Measurements from ENCODE around the gene RHOXF2B.
"Not testable (repeated sequence)": the region's sequence is repeated elsewhere in the genome, so short reads cannot be mapped to it uniquely, and the experiment has no call there.

Gene RHOXF2B

DNA sequence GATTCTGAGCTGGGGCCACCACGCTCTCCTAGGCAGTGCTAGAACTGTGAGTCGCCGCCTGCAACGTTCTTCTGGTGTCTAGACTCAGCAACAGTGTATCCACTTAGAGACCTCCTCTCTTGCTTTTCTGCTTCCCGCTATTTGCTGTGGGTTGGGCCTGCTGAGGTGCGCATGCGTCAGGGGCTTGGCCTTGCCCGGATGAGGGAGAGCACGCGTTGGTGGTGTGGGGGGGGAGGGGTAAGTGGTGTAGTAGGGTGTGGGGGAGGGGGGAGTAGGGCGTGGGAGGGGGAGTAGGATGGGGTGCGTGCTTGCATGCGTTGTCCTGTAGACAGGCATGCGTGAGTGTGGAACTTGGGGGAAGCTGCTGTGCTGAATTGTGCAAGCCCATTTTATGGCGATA, at the start of gene RHOXF2B:
TSS of gene RHOXF2B (minus strand) at position 101 of the 400 bp plus-strand sequence. CDS start 138 bp downstream, outside the sequence.
- DNase-seq = not testable (repeated sequence)

GRCh38 chrX:120125444-120125843, 48.0 kb upstream of the RHOXF2B start:
- no peak for DNase-seq

GRCh38 chrX:120120223-120120622, 42.7 kb upstream of the RHOXF2B start:
- DNase-seq = no peak

GRCh38 chrX:120115438-120115963, 38.0 kb upstream of the RHOXF2B start, which contains the start of gene RHOXF1:
TSS of gene RHOXF1 (minus strand) at chrX:120115913. CDS start at chrX:120115862, 51 bp downstream.
- no peak for DNase-seq

DNA sequence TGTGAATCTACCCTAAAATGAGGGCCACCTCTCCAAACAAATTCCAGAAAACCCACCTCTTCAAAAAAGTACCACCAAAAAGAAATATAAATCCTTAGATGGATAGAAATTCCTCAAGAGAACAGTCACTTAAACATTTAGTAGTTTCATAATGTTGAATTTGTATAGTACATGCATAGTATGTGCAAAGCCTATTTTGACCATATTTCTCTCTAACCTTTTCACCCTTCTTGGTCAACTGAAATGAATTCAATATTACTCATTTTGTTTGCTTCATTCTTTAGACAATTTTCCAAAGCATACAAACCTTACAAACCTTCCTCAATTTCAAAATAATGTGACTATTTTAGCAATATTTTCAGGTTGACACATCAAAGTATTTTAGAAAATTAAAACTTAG, 34.1 kb upstream of the RHOXF2B start:
- no peak for DNase-seq

DNA sequence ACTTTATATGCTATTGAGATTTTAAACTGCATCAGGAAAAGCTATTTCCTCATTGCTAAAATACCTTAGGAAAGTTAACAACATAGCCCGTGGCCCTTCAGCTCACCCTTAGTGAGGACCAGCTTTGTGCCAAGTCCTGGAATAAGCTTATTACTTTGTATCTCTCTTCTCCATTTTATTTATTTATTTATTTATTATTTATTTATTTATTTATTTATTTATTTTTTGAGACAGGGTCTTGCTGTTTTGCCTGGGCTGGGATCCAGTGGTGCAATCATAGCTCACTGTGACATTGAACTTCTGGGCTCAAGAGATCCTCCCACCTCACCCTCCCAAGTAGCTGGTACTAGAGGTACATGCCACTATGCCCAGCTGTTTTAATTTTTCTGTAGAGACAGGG, 31.9 kb upstream of the RHOXF2B start:
- DNase-seq = no peak

DNA sequence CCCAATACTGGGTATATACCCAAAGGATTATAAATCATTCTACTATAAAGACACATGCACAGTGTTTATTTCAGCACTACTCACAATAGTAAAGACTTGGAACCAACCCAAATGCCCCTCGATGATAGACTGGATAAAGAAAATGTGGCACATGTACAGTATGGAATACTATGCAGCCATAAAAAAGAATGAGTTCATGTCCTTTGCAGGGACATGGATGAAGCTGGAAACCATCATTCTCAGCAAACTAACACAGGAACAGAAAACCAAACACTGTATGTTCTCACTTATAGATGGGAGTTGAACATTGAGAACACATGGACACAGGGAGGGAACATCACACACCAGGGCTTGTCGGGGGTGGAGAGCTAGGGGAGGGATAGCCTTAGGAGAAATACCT, 27.2 kb upstream of the RHOXF2B start:
- DNase-seq = not testable (repeated sequence)

DNA sequence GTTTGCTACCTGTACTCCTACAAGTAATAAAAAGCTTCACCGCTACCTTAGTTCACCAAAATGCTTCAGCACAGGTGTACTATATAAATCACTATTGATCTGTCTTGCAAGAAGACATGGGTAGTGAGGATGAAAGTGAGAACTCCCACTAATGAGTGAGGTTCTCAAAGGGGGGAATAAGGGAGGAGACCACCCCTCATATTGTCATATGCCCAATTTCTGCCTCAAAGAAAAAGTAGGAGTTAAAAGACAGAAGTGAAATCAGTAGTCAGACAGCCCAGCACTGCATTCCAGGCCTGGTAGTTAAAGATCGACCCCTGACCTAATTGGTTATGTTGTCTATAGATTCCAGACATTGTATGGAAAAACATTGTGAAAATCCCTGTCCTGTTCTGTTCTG, 23.6 kb upstream of the RHOXF2B start:
- DNase-seq = not testable (repeated sequence)

DNA sequence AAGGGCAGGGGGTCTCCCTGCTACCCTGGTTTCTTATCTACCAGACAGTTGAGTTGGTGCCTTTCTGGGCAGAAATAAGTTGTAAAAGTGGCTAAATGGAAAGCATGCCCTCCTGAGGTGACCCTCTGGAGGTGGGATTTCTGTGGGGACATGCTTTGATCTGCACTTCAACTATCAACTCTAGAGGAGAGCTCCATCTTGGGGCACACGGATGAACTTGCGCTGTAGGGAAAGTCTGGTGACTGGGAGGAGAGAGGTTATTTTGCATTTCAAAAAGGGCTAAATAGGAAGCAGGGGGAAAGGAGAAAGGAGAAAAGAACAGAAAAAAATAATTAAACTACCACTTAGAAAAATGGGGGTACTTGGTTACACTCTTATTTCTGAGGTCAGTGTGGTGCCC, 12.7 kb upstream of the RHOXF2B start:
- DNase-seq = no peak

DNA sequence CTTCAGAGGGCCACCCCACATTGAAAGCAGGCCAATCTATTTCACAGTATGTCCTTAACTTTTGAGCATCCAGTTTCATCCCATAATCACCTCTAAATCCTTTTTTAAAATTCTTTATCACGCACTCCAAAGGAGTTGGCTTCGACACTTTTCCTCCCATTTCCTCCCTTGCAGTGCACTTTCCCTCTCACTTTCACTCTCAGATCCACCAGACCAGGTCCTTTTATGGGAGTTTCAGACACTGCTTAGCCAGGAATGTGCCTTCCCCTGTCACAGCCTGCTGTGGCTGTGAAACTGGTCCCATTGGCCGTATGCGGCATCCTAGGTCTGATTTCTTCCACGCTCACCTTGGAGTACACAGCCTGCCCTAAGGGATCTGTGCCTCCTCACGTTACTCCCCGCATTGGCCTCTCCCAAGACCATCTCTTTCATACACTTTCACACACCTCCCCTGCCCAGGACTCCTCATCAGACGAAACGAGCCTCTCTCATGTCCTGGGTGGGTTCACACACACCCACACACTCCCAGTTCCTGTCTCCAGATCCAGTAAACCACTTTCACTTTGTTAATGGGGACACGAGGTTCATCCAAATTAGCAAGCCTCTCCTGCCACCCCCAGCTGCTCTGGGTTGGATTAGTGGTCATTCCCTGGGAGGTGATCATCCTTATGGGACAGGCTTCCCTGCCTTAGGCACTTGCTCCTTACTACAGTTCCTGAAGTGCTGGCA, 10.0 kb upstream of the RHOXF2B start:
- no peak for DNase-seq

DNA sequence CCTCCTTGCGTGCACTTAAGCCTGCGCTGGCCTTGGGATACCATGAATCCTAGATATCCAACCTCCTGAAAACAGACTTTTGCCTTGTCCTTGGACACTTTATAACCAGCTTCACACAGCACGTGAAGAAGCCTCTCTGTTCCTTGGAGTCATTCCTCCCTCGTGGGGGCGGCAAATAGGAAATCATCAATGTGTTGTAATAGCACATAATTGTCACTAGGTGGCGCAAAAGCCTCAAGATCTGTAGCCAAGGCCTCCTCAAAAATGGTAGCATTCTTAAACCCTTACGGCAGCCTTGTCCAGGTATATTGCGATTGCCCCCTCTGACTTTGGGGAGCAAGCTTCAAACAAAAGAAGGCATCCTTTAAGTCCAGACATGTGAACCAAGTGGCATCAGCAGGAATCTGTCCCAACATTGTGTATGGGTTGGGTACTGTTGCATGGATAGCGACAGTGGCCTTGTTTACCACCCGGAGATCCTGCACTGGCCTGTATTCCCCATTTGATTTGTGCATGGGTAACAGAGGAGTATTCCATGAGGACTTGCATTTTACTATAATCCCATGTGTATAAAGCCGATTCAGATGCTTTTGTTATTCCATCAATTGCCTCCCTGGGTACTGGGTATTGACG, 8.2 kb upstream of the RHOXF2B start:
- not testable (repeated sequence) for DNase-seq

DNA sequence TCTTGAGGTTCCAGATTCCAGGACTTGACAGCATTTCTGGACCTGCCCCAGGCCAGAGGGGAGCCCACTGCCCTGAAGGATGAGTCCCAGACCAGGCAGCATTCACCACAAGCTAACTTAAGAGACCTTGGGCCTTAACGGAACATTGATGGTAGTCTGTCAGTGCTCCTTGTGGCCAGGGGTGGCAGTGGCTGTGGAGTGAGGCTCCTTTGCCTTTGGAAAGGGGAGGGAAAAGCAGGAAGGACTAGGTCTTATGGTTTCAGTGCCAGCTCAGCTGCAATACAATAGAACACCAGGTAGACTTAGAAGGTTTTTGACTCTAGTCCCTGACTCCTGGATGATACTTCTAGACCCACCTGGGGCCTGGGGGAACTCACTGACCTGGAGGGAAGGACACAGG, 11.3 kb downstream of the RHOXF2B start:
- not testable (repeated sequence) for DNase-seq

DNA sequence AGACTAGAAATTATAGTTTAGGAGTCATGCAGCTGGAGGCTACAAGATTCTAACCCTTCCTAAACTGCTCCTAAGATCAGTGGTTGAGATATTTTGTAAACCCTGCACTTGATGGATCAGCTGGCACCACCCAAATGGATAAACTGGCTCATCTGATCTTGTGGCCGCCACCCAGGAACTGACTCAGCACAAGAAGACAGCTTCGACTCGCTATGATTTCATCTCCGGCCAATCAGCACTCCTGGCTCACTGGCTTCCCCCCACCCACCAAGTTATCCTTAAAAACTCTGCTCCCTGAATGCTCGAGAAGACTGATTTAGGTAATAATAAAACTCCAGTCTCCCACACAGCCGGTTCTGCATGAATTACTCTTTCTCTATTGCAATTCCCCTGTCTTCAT, 34.8 kb downstream of the RHOXF2B start:
- DNase-seq = not testable (repeated sequence)

- not testable (repeated sequence) for DNase-seq
Measured at GRCh38 chrX:120042247-120042646, 35.2 kb downstream of the RHOXF2B start.

GRCh38 chrX:120040176-120040575, 37.3 kb downstream of the RHOXF2B start:
- not testable (repeated sequence) for DNase-seq

- not testable (repeated sequence) for DNase-seq
Measured at GRCh38 chrX:120039087-120039733, 38.3 kb downstream of the RHOXF2B start.

DNA sequence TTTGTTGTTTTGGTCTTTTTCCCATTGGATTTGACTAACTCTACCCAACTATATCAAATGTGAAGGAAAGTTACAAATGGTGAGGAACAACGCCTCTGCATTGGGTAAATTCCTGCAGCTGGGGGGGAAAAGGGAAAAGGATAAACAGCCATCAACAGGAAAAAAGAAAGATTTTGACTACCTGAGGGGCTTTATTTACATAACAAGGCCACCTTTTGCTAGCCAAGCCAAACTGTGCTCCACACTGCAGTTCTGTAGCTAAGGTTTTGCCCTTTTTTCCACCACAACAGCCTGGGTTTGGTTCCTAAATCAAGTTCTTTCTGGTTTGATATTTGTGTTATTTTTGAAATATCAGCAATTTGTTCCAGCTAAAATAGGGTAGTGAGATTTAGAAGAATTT, 40.8 kb downstream of the RHOXF2B start:
- DNase-seq = no peak

- not testable (repeated sequence) for DNase-seq
Measured at GRCh38 chrX:120035522-120036309, 41.8 kb downstream of the RHOXF2B start.

DNA sequence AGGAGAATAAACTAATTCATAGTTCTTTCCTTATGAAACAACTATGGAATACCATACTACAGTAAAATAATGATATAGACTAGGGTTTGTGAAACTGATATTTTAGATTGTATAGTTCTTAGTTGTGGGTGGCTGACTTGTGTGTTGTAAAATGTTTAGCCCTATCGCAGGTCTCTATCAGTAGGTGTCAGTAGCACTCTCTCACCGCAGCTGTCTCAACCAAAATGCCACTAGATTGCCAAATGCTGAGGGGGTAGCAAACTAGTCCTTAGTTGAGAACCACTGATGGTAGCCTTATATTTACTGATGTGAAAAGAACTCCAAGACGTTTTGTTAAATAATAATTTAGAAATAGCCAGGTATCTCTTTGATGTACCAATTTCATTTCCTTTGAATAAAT, 48.1 kb downstream of the RHOXF2B start:
- no peak for DNase-seq

DNA sequence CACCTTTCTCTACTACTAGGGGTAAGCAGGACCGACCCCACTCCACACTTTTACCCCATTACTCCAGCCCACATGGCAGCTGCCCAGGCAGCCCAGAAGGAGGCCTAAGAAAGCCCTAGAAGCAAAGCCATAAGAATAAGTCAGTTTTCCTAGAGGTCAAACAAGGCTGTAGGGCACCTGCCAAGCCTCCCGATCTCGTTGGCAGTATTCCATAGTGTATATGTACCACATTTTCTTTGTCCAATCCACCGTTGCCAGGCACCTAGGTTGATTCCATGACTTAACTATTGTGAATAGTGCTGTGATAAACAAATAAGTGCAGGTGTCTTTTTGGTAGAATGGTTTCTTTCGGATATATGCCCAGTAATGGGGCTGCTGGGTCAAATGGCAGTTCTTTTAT, 54.2 kb downstream of the RHOXF2B start:
- DNase-seq = peak; percentile 83

DNA sequence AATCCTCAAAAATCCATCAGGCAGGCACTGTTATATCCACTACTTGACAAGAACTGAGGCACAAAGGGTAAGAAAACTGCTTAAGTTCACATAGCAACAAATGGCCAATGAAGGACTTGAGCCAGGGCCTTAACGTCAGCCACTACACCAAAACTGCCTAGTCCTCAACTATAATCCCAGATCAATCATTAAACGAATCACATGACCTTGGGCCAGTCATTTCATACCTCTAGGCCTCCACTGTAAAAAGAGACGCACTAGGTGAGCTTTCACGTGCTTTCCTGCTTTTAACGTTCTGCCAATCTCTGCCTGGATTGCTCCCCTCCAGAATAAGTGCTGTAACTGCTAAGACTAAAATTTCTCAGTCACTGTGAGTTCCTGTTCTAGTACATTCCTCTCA, 54.7 kb downstream of the RHOXF2B start:
- no peak for DNase-seq

Data from NCI-H774 (cell line).